Mesenteric fat pad (tissue), 1 donor: ENCODE measurements around the gene COL5A1. TPM values are rescaled to one million over a fixed set of nuclear protein-coding genes. Genes with fewer than 3 reads are reported as not detected.

Experiments
- DNase-seq: peaks from one replicate; pipeline ENCODE4 v3.0.0-alpha.2; 2020; ENCODE audit warnings: low spot score
- total RNA-seq: library from RNA; stranded (reverse); fragmentation: NEBNext Ultra II Directional; extraction: Animal tissue kit (Norgen Biotek cat#: 25700); gene quantifications from one replicate; pipeline ENCODE4 v1.2.1, GENCODE V29; 2021
- donor health status: DM: yes; HTN: yes; CAD: no.

Gene COL5A1
- total RNA-seq, 1 donor from 2014 or later: 84.7 TPM

DNA sequence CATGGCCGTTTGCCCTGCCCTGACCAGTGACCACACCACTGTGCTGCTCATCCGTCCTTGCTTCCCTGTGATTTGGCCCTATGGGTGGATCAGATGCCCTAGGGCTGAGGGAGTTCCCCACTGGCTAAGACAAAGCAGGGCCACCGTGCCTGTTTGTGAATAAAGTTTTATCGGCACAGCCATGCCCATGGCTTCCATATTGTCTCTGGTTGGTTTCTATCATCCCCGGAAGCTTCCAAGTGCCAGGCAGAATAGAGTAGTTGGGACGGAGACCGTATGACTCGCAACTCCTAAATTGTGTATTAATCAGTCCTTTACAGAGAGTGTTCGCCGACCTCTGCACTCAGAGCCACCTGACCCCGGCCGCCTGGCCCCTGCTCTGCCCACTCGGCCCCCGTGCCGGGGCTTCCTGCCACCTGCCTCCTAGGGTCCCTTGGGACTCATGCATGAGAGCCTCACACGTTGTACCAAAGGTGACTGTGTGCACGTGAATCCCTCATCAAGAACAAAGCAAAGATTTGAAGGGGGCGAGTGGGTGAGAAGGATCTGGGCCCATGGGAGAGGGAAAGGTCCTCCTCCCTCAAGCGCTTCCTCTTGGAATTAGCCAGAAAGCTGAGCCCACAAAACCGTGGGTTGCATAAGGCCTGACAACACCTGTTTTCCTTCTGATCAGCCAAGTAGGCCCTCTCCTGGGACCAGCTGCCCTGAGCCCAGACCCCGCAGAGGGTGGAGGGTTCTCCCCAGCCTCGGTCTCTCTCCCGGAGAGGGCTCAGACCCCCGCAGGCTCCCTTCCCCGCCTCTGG lies 227.3 kb downstream of the COL5A1 start:
- peak; percentile 76 for DNase-seq

DNA sequence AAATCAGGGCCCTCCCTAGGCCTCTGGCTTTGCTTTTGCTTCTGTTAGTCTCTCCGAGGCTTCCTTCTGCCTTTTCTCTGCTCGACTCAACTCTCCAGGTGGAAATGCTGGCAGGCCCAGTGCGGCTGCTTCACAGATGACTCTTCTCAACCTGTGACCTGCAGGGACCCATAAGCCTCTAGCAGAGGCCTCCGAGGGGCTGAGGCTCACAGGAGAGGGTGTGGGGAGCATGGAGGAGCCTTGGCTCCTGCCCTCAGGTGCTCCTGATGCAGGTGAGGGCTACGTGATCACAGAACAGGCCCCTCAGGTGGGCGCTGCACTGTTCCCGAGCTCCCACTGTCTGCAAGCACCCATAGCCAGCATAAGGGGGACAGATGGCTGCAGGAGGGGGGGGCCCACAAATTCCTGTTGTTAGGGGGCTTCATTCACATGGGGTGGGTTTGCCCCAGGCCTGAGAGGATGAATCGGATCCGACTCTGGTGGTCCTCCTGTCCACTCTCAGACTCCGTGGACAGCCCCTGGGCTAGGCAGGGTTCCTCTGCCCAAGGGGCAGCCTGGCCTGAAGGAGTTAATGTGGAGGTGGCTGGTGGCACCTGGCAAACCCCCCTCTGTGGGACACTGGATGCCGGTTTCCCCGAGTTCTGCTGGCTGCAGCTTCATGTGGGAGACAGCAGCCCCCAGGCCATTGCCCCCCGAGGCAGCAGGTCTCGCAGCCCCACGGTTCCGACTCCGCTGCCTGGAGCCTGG lies 228.1 kb downstream of the COL5A1 start:
- DNase-seq: peak; percentile 85

DNA sequence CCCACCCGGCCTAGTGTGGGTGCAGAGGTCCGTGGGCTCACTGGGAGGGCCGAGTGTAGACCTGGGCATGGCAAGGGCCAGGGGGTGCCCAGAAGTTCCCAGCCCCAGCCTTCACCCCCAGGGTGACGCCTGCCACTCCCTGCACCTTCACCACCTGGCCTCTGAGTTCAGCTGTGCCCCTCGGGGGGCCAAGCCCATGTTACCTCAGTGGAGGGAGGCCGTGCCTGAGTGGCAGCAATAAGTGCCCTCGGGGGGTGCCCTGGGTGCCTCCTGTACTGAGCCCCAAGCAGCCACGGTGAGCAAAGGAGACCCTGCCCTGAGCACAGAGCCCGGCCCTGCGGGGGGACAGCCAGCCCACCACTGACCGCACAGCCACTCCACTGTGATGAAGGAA lies 228.7 kb downstream of the COL5A1 start:
- peak; percentile 81 for DNase-seq

DNA sequence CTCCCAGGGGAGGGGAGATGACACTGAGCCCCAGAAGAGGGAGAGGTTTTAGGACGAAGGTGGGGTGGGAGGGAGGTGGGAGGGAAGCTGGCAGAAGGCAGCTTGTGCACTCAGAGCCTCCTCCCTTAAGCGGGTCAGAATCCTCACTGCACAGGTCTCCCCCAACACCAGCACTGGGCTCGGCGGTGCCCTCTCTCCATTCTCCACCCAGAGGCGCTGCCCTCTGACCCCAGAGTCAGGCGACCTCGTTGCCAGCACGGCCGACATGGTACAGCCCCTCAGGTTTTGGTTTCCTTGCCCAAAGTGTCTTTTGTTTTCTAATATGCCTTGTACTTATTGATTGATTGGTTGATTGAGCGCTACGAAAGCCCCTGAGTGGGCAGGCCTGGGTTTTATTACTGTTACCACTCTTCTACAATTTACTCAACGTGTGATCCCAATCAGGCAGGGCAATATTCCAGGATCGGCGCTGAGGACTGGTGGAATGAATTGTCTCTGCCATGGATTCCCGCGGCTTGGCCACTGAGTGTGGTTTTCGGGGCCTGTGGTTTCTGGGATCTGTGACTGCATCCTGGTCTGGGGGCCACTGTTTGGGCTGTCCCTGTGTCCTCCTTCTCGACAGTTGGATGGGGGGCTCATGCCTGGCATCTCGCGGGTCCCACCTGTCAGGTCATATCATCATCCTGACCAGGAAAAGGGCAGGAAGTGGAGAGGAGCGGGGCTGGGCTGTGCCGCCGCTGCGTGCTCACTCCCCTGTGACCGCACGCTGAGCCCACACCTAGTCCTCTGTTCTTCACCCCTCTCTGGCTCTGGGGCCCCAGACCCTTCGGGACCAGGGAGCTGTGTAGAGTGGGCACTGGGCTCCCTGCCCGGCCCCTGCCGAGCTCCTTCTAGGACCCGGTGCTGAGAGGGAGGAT lies 229.4 kb downstream of the COL5A1 start:
- DNase-seq: peak; percentile 82

DNA sequence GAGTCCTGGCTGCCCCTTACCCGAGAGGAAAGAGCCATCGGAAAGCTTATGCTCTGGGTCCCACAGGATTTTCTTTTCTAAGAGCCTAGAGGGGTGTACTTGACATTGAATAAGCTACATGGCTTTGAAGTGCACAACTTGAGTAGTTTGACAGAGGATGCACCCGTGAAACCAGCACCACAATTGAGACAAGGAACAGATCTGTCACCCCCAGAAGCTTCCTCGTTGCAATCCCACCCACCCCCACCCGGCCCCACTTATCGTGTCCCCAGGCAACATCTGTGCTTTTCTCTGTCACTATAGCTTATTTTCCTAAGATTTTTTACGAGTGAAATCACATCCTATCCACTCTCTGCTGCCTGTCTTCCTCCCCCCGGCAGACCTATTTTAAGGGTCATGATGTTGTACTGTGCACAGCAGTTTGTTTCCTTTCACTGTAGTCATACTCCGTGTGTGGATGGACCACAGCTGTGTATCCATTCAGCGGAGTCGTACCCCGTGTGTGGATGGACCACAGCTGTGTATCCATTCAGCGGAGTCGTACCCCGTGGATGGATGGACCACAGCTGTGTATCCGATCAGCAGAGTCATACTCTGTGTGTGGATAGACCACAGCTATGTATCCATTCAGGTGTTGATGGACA lies 230.2 kb downstream of the COL5A1 start:
- DNase-seq: peak; percentile 47

DNA sequence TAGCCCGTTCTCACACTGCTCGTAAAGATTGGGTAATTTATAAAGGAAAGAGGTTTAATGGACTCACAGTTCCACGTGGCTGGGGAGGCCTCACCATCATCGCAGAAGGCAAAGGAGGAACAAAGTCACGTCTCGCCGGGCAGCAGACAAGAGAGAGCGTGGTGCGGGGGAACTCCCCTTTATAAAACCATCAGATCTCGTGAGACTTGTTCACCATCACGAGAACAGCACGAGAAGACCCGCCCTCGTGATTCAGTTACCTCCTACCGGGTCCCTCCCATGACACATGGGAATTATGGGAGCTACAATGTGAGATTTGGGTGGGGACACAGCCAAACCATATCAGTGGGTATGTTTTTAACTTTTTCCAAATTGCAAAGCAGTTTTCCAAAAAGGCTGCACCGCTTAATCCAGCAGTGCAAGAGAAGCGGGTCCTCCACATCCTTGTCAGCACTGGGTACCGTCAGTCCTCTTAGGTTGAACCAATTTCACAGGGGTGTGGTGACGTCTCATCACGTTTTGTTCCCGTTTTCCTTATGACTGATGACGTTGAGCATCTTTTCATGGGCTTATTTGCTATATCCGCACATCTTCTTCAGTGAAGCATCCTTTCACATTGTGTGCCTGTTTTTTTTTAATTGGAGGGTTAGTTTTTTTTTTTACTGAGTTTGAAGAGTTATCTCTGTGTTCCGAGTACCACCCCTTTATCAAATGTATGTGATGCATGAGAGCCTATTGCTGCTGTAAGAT lies 231.1 kb downstream of the COL5A1 start:
- DNase-seq: peak; percentile 30

DNA sequence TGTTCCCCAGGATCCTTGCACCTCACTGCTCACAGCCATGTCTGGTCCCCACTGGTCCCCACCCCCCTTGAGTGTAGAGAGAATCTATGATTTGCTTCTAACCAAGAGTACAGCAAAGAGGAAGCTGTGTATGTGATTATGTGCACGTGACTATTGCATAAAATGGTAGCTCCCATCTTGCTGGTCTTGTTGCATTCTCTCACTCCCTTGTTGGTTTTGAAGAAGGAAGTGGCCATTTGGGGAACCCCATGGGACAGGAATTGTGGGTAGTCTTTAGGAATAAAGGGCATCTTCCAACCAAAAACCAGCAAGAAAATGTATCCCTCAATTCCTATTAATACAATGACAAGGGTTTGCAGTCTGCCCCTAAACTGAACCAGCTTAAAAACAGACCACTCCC lies 233.8 kb downstream of the COL5A1 start:
- DNase-seq: peak; percentile 26

DNA sequence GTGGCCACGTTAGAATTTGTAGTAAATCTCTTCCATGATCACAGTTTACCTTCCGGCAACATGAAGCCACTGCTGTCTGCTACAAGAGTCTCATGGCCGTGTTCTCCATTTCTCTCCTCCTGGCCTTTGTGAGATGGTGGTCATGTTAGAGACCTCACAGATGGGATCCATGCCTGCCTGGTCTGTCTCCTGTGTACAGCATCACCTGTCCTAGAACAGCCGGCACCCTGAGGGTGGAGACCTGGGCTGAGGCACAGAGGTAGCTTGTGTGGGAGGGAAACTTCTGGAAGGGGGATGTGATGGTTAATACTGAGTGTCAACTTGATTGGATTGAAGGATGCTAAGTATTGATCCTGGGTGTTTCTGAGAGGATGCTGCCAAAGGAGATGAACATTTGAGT lies 235.9 kb downstream of the COL5A1 start:
- peak; percentile 60 for DNase-seq

DNA sequence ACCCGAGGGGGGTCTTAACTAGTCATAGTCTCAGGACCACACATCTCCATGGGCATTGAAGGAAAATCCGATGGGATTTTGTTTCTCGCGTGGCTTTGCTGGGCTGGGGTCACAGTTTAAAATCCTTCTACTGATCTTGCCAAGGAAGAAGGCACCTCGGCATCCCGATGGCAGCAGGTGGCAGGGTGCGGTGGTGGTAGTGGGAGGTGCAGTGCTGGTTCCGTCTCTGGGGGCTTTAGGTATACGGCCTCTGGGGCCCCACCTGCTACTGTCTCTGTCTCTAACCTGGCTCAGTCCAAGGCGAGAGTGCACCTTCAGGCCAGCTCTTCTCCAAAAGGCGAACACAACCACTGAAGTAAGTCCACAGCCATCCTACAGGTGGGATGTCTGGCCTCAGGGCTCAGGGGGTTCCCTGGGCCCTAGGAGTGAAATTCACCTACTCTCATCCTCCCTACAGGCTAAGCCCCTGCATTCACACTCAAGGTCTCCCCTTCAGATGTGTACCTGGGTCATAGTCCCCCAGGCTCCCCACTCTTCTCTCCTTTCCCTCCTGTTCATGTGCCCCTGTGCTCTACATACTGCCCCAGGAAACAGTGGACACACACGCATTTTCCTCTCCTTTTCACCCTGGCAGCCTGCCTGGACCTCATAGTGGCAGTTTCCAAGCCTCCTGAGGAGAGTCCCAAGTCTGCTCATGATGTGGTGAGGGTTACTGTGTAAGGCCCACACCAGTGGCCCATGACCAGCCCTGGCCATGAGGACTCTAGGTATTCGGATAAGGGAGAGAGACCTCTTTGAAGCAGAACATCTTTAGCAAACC lies 238.3 kb downstream of the COL5A1 start:
- DNase-seq: peak; percentile 67

DNA sequence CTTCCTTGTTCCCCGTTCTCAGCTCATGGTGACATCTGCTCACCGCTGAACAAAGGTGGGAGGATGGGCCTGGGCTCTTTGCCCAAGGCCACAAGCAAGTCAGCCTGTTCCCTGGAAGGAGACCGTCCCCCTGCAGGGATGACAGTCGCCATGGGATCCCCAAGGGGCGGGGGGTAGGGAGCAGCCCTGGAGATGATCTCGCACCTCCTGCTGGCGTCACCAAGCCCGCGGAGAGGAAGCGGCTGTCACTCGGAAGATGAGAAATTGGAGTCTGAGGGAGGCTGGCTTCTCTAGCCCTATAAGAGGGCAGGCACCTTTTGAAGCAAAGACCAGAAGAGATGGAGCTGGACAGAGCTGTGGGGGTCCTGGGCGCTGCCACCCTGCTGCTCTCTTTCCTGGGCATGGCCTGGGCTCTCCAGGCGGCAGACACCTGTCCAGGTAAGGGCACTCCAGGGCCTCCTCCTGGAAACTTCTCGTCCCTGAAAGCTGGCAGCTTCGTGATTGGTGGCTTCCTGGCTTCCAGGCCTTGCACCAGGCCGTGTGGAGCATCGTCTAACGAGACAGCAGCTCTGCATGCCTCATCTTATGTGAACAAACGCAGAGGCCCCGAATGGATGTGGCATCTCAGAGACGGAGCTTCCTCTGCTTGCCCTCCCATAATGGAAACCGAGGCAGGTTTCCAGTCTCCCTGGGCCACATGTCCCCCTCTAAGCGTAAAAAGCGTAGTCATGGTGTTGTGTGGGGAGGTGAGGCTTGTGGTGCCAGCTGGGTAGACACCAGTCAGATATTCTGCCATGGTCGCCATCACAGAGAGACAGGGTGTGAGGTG lies 239.1 kb downstream of the COL5A1 start, which contains the start of gene FCN2:
Gene FCN2, plus strand, starts transcription at position 327 of the 829 bp plus-strand sequence. Its CDS starts 12 bp downstream, at position 339.
- peak; percentile 86 for DNase-seq

DNA sequence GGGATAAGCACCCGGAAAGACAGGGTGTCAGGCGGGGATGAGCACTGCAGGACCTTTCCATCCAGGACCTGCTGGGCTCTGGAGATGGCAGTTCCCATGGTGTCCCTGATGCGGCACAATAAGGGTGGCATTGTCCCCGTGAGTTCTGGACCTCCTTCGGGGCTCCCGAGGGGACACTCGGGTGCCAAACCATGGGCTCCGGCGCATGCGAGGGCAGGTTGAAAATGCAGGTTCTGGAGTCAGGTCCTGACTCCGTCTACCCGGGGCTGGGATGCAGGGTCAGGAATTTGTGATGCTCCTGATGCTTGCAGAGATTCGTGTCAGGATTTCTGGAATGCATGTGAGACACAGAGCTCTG lies 239.7 kb downstream of the COL5A1 start:
- DNase-seq: no peak

DNA sequence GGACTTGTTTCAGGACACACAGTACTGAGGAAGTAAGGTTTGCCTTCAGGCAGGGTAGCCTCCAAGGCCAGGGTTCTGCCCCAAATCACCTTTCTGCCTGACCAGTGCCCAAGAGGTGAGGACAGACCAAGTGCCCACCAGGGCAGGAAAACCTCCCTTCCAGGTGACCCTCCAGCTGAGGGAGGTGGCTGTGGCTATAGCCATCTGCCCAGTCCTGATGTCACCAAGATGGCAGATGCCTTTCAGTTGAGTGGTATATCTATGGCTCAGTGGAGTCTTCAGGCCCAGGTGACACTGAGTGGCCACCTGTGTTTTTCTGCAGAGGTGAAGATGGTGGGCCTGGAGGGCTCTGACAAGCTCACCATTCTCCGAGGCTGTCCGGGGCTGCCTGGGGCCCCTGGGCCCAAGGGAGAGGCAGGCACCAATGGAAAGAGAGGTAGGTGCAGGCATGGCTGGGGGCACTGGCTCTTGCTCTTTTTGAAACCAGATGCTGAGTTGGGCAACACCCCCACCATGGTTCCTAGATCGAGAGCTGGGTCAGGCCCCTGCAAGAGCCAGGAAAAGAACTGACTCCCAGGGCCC lies 240.7 kb downstream of the COL5A1 start:
- peak; percentile 39 for DNase-seq

DNA sequence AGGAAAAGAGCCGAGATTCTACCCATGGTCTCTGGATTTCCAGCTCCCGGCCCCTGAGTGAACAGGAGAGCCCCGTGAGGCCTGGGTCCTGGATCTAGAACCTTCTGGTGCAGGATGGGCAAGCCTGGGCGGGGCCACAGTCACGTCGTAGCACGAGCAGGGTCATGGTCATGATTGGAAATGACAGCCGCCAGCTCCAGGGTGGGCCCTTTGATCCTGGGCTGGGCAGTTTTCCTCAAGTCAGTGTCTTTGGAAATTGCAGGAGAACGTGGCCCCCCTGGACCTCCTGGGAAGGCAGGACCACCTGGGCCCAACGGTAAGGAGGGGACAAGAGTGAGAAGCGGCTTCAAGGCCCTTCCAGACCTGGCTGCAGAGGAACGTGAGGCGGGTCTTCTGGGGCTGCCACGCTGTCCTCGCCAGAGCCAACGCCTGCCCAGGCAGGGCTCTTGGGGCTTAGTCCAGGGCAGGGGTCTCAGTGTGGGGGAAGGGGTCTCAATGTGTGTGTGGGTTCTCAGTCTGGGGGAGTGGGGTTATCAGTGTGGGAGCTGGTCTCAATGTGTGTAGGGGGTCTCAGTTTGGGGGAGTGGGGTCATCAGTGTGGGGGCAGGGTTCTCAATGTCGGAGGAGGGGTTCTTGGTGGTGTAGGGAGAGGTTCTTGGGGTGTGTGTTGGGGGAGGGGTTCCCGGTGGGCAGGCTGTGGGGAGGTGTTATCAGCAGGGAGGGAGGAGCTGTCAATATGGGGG lies 241.6 kb downstream of the COL5A1 start:
- DNase-seq: no peak

DNA sequence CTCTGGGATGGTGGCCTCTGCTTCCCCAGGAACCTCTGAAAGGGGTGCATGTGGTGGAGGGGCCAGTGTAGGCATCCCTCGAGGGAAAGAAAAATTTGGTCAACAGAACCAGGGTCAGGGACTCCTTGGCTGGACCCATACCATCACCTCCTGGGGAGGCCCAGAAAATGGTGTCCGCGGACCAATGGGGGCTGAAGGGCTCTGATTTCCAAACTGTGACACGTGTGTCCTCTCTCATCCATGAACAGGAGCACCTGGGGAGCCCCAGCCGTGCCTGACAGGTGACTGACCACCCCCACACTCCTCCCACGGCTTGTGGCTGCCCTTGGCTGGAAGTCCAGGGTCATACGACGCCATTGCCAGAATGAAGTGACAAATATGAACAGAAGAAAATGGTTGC lies 242.9 kb downstream of the COL5A1 start:
- peak; percentile 67 for DNase-seq

DNA sequence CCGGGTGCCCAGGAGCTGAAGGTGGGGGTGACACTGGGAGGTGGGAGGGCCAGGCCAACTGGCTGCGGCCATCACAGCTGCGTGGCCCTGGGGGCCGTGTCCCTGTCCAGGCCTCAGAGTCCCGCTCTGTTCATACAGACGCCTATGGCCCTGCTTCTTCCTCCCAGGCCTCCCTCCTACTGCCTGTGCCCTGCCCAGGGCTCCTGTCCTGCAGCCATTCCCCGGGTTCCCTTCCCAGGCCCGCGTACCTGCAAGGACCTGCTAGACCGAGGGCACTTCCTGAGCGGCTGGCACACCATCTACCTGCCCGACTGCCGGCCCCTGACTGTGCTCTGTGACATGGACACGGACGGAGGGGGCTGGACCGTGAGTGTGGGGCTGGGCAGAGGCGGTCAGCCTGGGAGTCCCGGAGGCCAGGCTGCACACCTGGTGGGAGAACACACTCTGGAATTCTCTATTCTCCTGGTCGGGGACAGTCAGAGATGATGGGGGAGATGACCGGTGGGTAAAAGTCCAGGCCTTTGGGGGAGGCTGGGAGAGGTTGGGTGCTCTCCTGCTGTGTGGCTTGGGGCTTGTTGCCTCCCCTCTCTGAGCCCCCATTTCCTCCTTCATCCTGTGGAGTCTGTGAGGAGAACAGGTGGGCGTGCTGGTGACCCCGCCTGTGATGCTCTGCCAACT lies 243.5 kb downstream of the COL5A1 start:
- DNase-seq: peak; percentile 89

DNA sequence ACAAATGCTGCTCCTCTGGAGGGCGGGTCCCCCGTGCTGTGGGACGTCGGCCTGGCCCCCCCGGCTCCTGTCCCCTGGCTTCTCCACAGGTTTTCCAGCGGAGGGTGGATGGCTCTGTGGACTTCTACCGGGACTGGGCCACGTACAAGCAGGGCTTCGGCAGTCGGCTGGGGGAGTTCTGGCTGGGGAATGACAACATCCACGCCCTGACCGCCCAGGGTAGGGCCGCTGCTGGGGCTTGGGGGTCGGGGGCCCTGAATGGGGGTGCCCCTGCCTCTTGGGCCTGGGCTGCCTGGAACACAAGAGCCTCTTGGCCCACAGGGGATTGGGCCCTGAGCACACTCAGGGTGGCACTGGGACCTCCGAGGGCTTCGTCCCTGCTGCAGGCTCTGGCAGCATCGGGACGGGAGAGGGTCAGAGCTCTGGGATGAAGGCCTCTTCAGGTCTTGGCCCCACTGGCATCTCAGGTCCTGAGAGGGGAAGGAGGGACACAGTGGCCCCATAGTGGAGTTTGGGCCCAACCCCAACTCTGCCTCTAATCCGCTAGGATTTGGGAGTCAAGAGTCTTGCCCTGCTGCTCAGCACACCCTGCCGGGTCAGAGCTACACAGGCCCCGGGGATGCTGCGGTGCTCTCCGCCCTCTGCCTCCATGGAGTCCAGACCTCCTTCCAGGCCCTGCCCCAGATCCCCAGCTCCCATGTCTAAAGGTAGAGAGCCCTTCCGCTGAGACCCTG lies 244.2 kb downstream of the COL5A1 start:
- DNase-seq: peak; percentile 73
